ENCODE data around the gene PRELID3B.
"Not testable (repeated sequence)": the region's sequence is repeated elsewhere in the genome, so short reads cannot be mapped to it uniquely, and the experiment has no call there.

Gene PRELID3B

GRCh38 chr20:59048681-59049030 lies 6.1 kb upstream of the PRELID3B start:
- DNase-seq: no peak

GRCh38 chr20:59047938-59048680 lies 5.5 kb upstream of the PRELID3B start:
- no peak for DNase-seq

GRCh38 chr20:59046862-59047261 lies 4.3 kb upstream of the PRELID3B start:
- DNase-seq: no peak

GRCh38 chr20:59044796-59045195 lies 2.2 kb upstream of the PRELID3B start:
- DNase-seq: no peak

- no peak for DNase-seq
Measured at GRCh38 chr20:59044295-59044694, 1.7 kb upstream of the PRELID3B start.

- peak in 1 of 2 donors; percentile 9 for DNase-seq
Measured at GRCh38 chr20:59043698-59044097, 1.1 kb upstream of the PRELID3B start.

- peak; percentile 96 to 98 for DNase-seq
Measured at GRCh38 chr20:59042796-59043631, 428 bp upstream of the PRELID3B start.

GRCh38 chr20:59041487-59041886 lies 1.1 kb downstream of the PRELID3B start:
- DNase-seq: not testable (repeated sequence)

GRCh38 chr20:59040667-59041066 lies 1.9 kb downstream of the PRELID3B start:
- DNase-seq: no peak

- DNase-seq: peak in 1 of 2 donors; percentile 17
Measured at GRCh38 chr20:59039233-59039632, 3.4 kb downstream of the PRELID3B start.

- no peak for DNase-seq
Measured at GRCh38 chr20:59037386-59037785, 5.2 kb downstream of the PRELID3B start.

GRCh38 chr20:59035381-59035780 lies 7.2 kb downstream of the PRELID3B start:
- no peak for DNase-seq

- no peak for DNase-seq
Measured at GRCh38 chr20:59033616-59034165, 8.9 kb downstream of the PRELID3B start.

- no peak for DNase-seq
Measured at GRCh38 chr20:59033093-59033492, 9.5 kb downstream of the PRELID3B start.

- DNase-seq: no peak
Measured at GRCh38 chr20:59032713-59033059, 9.9 kb downstream of the PRELID3B start.

- DNase-seq: peak; percentile 97
Measured at GRCh38 chr20:59032023-59032712, 10.4 kb downstream of the PRELID3B start, which contains the start of gene ATP5F1E. Gene ATP5F1E, minus strand, starts transcription at chr20:59032335. Its CDS starts 84 bp downstream, at chr20:59032251.

GRCh38 chr20:59031564-59032022 lies 11.0 kb downstream of the PRELID3B start:
- DNase-seq: no peak

- no peak for DNase-seq
Measured at GRCh38 chr20:59030911-59031563, 11.5 kb downstream of the PRELID3B start.

- DNase-seq: no peak
Measured at GRCh38 chr20:59028812-59029211, 13.8 kb downstream of the PRELID3B start.

GRCh38 chr20:59027741-59028320 lies 14.8 kb downstream of the PRELID3B start:
- no peak for DNase-seq

- no peak for DNase-seq
Measured at GRCh38 chr20:59026904-59027740, 15.5 kb downstream of the PRELID3B start.
